ENCODE measurements around the gene SF1.
A peak's percentile ranks its signal among the peaks of the same experiment; 100 is the strongest.

The SF1 gene

DNA sequence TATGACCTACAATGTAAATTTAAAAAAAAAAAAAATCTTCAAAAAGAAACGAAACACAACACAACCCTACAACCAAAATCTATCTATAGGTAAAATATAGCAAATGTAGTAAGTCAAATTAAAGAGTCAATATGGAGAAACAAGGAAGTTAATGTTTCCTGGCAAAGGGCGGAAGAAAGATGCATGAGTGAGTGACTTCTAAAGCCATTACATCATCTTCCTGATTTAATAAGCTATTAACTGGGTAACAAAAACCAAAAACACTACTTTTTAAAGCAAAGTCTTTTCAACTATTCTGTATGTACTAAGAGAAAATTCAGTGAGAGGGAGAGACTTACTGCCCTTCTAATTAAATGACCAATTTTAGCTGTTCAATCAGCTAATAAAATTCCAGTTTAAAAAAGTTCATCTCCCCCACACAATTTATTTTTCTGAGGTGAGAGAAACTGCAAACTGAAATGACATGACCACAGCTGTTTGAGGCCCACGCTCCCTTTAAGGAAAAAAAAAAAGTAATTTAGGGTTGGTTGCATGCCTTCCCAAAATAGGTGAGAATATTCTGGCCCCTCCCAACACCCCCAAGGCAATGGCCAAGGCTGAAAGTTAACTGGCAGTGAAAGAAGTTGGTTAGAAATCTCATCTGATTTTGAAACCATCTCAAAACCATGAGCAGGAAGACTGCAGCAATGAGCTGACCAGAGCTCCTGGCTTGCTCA, 5.9 kb downstream of the SF1 start:
- Histone ChIP-seq H3K9ac (ENCODE audit: low read length) (no peak overlapping the region), H4K91ac (ENCODE audit: low read depth, low read length) (no peak overlapping the region), H3K4me2 (ENCODE audit: low read length) (no peak overlapping the region), H3K9me3 (ENCODE audit: insufficient read depth, low read depth, low read length) (no peaks in the 10 kb centered on the region), H3K79me1 (ENCODE audit: low read length) (no peaks in the 10 kb centered on the region), H3K23ac (ENCODE audit: low read length) (no peak overlapping the region), H3K4me1 (ENCODE audit: control insufficient read depth in 1 of 2, insufficient read depth in 2 of 2, low read length in 2 of 2) (peaks cover 3 to 4% of the 10 kb centered on the region in 2 experiments), H3K27ac (ENCODE audit: low read depth, low read length) (no peak overlapping the region), H2BK12ac (ENCODE audit: low read length) (no peak overlapping the region), H2BK120ac (ENCODE audit: insufficient read depth, low read length, poor library complexity) (no peak overlapping the region), H2AFZ (ENCODE audit: insufficient read depth, low read length, poor library complexity) (no peak overlapping the region), H3K36me3 (ENCODE audit: control insufficient read depth in 1 of 2, insufficient read depth in 2 of 2, low read length in 2 of 2) (peaks cover 45 to 80% of the 10 kb centered on the region in 2 experiments), H3K4me3 (ENCODE audit: low read depth, low read length) (no peak overlapping the region), H3K14ac (ENCODE audit: low read length) (no peak overlapping the region), H3K4ac (ENCODE audit: low read depth, low read length) (peak overlapping the region; percentile 48), H4K8ac (ENCODE audit: low read depth, low read length) (no peak overlapping the region), H3K27me3 (ENCODE audit: insufficient read depth, low read length) (no peaks in the 10 kb centered on the region), H3K18ac (ENCODE audit: low read length) (no peak overlapping the region), H2AK5ac (ENCODE audit: low read length) (no peak overlapping the region), H4K12ac (ENCODE audit: low read depth, low read length) (no peak overlapping the region), H2BK5ac (ENCODE audit: low read depth, low read length, poor library complexity) (no peak overlapping the region), H3K79me2 (ENCODE audit: control insufficient read depth, insufficient read depth, low read length, poor library complexity) (peaks cover 8% of the 10 kb centered on the region)
- no peak for DNase-seq
- 100% methylated on average over 1 of the region's 3 CpGs for WGBS (ENCODE audit: extremely low coverage, insufficient coverage, insufficient read length)

DNA sequence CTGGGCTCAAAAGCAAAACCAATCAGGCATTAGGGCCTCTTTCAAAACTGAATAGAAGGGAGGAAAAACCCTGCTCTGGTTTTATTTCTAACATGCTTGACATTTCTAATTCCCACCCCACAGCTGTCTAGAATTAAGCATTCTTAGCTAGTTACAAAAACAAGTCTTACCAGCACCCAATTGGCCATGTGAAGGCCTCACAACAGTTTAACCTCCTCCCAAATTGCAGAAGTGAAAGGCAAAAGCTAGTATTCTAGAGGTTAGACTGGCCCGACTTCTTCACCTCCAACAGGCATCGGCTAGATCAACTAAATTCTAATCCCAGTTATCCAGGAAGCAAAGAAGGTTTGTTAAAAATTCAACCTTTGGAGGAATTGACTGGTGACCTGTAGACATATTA, 6.5 kb downstream of the SF1 start:
- no peak overlapping the region for H2BK12ac ChIP-seq (ENCODE audit: low read length)
- H2BK120ac ChIP-seq (ENCODE audit: insufficient read depth, low read length, poor library complexity) = no peak overlapping the region
- H3K36me3 ChIP-seq (ENCODE audit: control insufficient read depth in 1 of 2, insufficient read depth in 2 of 2, low read length in 2 of 2) = peaks cover 50 to 83% of the 10 kb centered on the region in 2 experiments
- WGBS (ENCODE audit: extremely low coverage, insufficient coverage, insufficient read length) = no CpG with 5 or more reads among the region's 2 CpGs
- peaks cover 3% of the 10 kb centered on the region for H3K79me2 ChIP-seq (ENCODE audit: control insufficient read depth, insufficient read depth, low read length, poor library complexity)
- peaks cover 1% of the 10 kb centered on the region in 2 experiments for H3K4me1 ChIP-seq (ENCODE audit: control insufficient read depth in 1 of 2, insufficient read depth in 2 of 2, low read length in 2 of 2)
- H3K23ac ChIP-seq (ENCODE audit: low read length) = no peak overlapping the region
- no peak overlapping the region for H3K27ac ChIP-seq (ENCODE audit: low read depth, low read length)
- H4K91ac ChIP-seq (ENCODE audit: low read depth, low read length) = no peak overlapping the region
- no peaks in the 10 kb centered on the region for H3K9me3 ChIP-seq (ENCODE audit: insufficient read depth, low read depth, low read length)
- H3K27me3 ChIP-seq (ENCODE audit: insufficient read depth, low read length) = no peaks in the 10 kb centered on the region
- H3K9ac ChIP-seq (ENCODE audit: low read length) = no peak overlapping the region
- no peak overlapping the region for H2BK5ac ChIP-seq (ENCODE audit: low read depth, low read length, poor library complexity)
- no peak overlapping the region for H3K14ac ChIP-seq (ENCODE audit: low read length)
- DNase-seq = no peak
- no peak overlapping the region for H3K18ac ChIP-seq (ENCODE audit: low read length)
- H4K8ac ChIP-seq (ENCODE audit: low read depth, low read length) = no peak overlapping the region
- no peak overlapping the region for H4K12ac ChIP-seq (ENCODE audit: low read depth, low read length)
- no peak overlapping the region for H2AK5ac ChIP-seq (ENCODE audit: low read length)
- H2AFZ ChIP-seq (ENCODE audit: insufficient read depth, low read length, poor library complexity) = no peak overlapping the region
- no peaks in the 10 kb centered on the region for H3K79me1 ChIP-seq (ENCODE audit: low read length)
- no peak overlapping the region for H3K4ac ChIP-seq (ENCODE audit: low read depth, low read length)
- H3K4me2 ChIP-seq (ENCODE audit: low read length) = no peak overlapping the region
- H3K4me3 ChIP-seq (ENCODE audit: low read depth, low read length) = no peak overlapping the region

DNA sequence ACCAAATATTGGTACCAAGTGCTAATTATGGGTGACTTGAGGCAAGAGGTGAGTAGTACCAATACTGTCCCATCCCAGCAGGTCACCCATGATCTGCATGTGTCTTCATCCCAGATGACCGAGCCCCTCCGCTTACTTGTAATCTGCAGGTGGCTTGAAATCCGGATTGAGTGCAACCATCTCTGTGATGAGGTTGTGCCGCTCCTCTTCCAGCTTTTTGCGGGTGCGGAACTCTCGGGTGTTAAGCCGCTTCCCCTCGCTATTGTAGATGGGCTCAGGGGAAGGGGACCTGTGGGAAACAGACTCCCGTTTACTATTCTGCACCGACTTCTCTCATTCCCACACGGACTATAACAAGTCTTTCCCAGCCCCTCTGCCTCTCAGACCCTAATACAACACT, 8.2 kb downstream of the SF1 start:
- no peak for DNase-seq
- Histone ChIP-seq H3K4me1 (ENCODE audit: control insufficient read depth in 1 of 2, insufficient read depth in 2 of 2, low read length in 2 of 2) (no peaks in the 10 kb centered on the region), H3K79me1 (ENCODE audit: low read length) (no peaks in the 10 kb centered on the region), H3K4me3 (ENCODE audit: low read depth, low read length) (no peak overlapping the region), H3K9ac (ENCODE audit: low read length) (no peak overlapping the region), H3K23ac (ENCODE audit: low read length) (no peak overlapping the region), H2BK120ac (ENCODE audit: insufficient read depth, low read length, poor library complexity) (no peak overlapping the region), H2AFZ (ENCODE audit: insufficient read depth, low read length, poor library complexity) (no peak overlapping the region), H3K9me3 (ENCODE audit: insufficient read depth, low read depth, low read length) (no peaks in the 10 kb centered on the region), H4K12ac (ENCODE audit: low read depth, low read length) (no peak overlapping the region), H4K8ac (ENCODE audit: low read depth, low read length) (no peak overlapping the region), H3K4ac (ENCODE audit: low read depth, low read length) (no peak overlapping the region), H3K27ac (ENCODE audit: low read depth, low read length) (no peak overlapping the region), H3K79me2 (ENCODE audit: control insufficient read depth, insufficient read depth, low read length, poor library complexity) (no peaks in the 10 kb centered on the region), H3K36me3 (ENCODE audit: control insufficient read depth in 1 of 2, insufficient read depth in 2 of 2, low read length in 2 of 2) (peaks cover 64 to 89% of the 10 kb centered on the region in 2 experiments), H2BK12ac (ENCODE audit: low read length) (no peak overlapping the region), H3K4me2 (ENCODE audit: low read length) (no peak overlapping the region), H2AK5ac (ENCODE audit: low read length) (no peak overlapping the region), H3K18ac (ENCODE audit: low read length) (no peak overlapping the region), H2BK5ac (ENCODE audit: low read depth, low read length, poor library complexity) (no peak overlapping the region), H3K27me3 (ENCODE audit: insufficient read depth, low read length) (no peaks in the 10 kb centered on the region), H3K14ac (ENCODE audit: low read length) (no peak overlapping the region), H4K91ac (ENCODE audit: low read depth, low read length) (no peak overlapping the region)
- no CpG with 5 or more reads among the region's 12 CpGs for WGBS (ENCODE audit: extremely low coverage, insufficient coverage, insufficient read length)

DNA sequence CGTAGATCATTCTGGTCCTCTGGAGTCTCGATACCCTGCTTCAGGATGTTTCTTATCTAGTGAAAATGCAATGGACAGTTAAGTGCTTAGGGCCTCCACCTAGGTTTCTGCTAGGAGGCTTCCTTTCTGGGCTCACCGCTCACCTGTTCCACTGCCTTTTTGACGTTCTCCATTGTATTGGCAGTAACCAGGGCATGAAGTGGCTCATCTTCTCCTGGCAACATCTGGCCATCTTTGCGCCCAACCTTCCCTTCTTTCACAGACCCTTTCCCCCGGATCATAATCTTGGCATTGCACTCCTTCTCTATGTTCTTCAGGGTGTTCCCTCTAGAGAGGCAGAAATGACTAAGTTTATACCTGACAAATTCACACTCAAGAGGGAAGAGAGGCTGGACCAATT, 9.1 kb downstream of the SF1 start:
- Histone ChIP-seq H2BK5ac (ENCODE audit: low read depth, low read length, poor library complexity) (no peak overlapping the region), H4K91ac (ENCODE audit: low read depth, low read length) (no peak overlapping the region), H3K4me3 (ENCODE audit: low read depth, low read length) (no peak overlapping the region), H2AFZ (ENCODE audit: insufficient read depth, low read length, poor library complexity) (no peak overlapping the region), H2BK12ac (ENCODE audit: low read length) (no peak overlapping the region), H3K18ac (ENCODE audit: low read length) (no peak overlapping the region), H4K12ac (ENCODE audit: low read depth, low read length) (no peak overlapping the region), H2BK120ac (ENCODE audit: insufficient read depth, low read length, poor library complexity) (no peak overlapping the region), H3K79me1 (ENCODE audit: low read length) (no peaks in the 10 kb centered on the region), H3K4me2 (ENCODE audit: low read length) (no peak overlapping the region), H3K36me3 (ENCODE audit: control insufficient read depth in 1 of 2, insufficient read depth in 2 of 2, low read length in 2 of 2) (peaks cover 67 to 90% of the 10 kb centered on the region in 2 experiments), H3K14ac (ENCODE audit: low read length) (no peak overlapping the region), H3K9me3 (ENCODE audit: insufficient read depth, low read depth, low read length) (no peaks in the 10 kb centered on the region), H3K27ac (ENCODE audit: low read depth, low read length) (no peak overlapping the region), H2AK5ac (ENCODE audit: low read length) (no peak overlapping the region), H3K27me3 (ENCODE audit: insufficient read depth, low read length) (no peaks in the 10 kb centered on the region), H3K9ac (ENCODE audit: low read length) (no peak overlapping the region), H3K4ac (ENCODE audit: low read depth, low read length) (no peak overlapping the region), H3K79me2 (ENCODE audit: control insufficient read depth, insufficient read depth, low read length, poor library complexity) (no peaks in the 10 kb centered on the region), H4K8ac (ENCODE audit: low read depth, low read length) (no peak overlapping the region), H3K23ac (ENCODE audit: low read length) (no peak overlapping the region), H3K4me1 (ENCODE audit: control insufficient read depth in 1 of 2, insufficient read depth in 2 of 2, low read length in 2 of 2) (no peaks in the 10 kb centered on the region)
- no peak for DNase-seq
- WGBS (ENCODE audit: extremely low coverage, insufficient coverage, insufficient read length) = no CpG with 5 or more reads among the region's 6 CpGs

Data from trophoblast cell (in vitro differentiated cells and primary cell).